ENCODE data around the gene MAP3K8. TPM values are rescaled to one million over a fixed set of nuclear protein-coding genes. Genes with fewer than 3 reads are reported as not detected.

MAP3K8 gene
- total and polyA plus RNA-seq, 2 of the 8 experiments (the other 6 are each of a cell fraction or from before 2014, with no cell fraction given) = 5.6 to 6.0 TPM

- Histone ChIP-seq H3K4me3 (ENCODE audit: extremely low read depth in 1 of 4, insufficient read depth in 2 of 4, low read depth in 3 of 4, low read length in 4 of 4) (no peak overlapping the region), H2AFZ (ENCODE audit: low read length) (no peak overlapping the region), H2BK120ac (replicated peaks; ENCODE audit: low read depth, low read length) (no peak overlapping the region), H3K36me3 (ENCODE audit: control insufficient read depth in 2 of 4, insufficient read depth in 4 of 4, low read length in 3 of 4) (no peaks in the 10 kb centered on the region), H2AK5ac (ENCODE audit: low read depth, low read length) (no peak overlapping the region), H4K8ac (ENCODE audit: extremely low read depth, insufficient read depth, low read length) (no peak overlapping the region), H3K23ac (ENCODE audit: insufficient read length) (no peak overlapping the region), H3K4ac (replicated peaks; ENCODE audit: insufficient read length, low read depth, low read length) (no peak overlapping the region), H3K4me2 (ENCODE audit: insufficient read depth in 1 of 2, low read depth in 2 of 2, low read length in 2 of 2) (no peak overlapping the region), H3K9ac (replicated peaks in 1 of 4; ENCODE audit: extremely low read depth in 1 of 4, low read depth in 3 of 4, low read length in 3 of 4) (no peak overlapping the region), H2BK20ac (ENCODE audit: low read length) (no peak overlapping the region), H2BK15ac (ENCODE audit: low read length) (no peak overlapping the region), H3K4me1 (replicated peaks in 1 of 4; ENCODE audit: control insufficient read depth in 3 of 4, insufficient read depth in 4 of 4, low read length in 3 of 4) (peaks cover 0 to 2% (median 0%) of the 10 kb centered on the region in 4 experiments; a peak in 3 of 7 replicates), H4K91ac (replicated peaks; ENCODE audit: insufficient read length, low read length) (no peak overlapping the region), H3K14ac (ENCODE audit: insufficient read length) (no peak overlapping the region), H3K23me2 (ENCODE audit: low read depth, low read length) (no peaks in the 10 kb centered on the region), H3K56ac (replicated peaks; ENCODE audit: insufficient read length, low read depth, low read length) (no peak overlapping the region), H2BK12ac (ENCODE audit: low read depth, low read length) (no peak overlapping the region), H3K18ac (ENCODE audit: extremely low read depth, low read length) (no peak overlapping the region), H3K79me1 (ENCODE audit: low read depth, low read length) (no peaks in the 10 kb centered on the region), H3K27ac (ENCODE audit: low read depth, low read length) (no peak overlapping the region), H3K79me2 (ENCODE audit: control insufficient read depth in 1 of 2, insufficient read depth in 2 of 2, low read length in 2 of 2) (no peaks in the 10 kb centered on the region), H2BK5ac (ENCODE audit: low read depth, low read length) (no peak overlapping the region), H3K9me3 (ENCODE audit: insufficient read depth in 2 of 2, low read depth in 1 of 2, low read length in 1 of 2) (no peaks in the 10 kb centered on the region), H3K27me3 (replicated peaks in 1 of 4; ENCODE audit: control insufficient read depth in 3 of 4, extremely low read depth in 1 of 4, insufficient read depth in 3 of 4, low read length in 3 of 4) (no peaks in the 10 kb centered on the region), H4K5ac (ENCODE audit: insufficient read length, low read depth, low read length) (no peak overlapping the region), H4K20me1 (replicated peaks in 1 of 2; ENCODE audit: control insufficient read depth in 1 of 2, insufficient read depth in 2 of 2, low read length in 2 of 2) (no peaks in the 10 kb centered on the region)
- ChIA-PET CTCF (ENCODE audit: partially characterized antibody) (interaction anchor here (0.7 kb wide), 1 partner anchor 9 kb away, joined by 4 read pairs; no protein-coding TSS in a partner anchor), POLR2A (ENCODE audit: partially characterized antibody) (no interaction called here)
- FAIRE-seq = no peak
- DNase-seq (ENCODE audit: low read depth in 1 of 2, low spot score in 2 of 2) = no peak
- TF ChIP-seq TCF12 (IDR thresholded peaks at IDR 0.05; ENCODE audit: low read depth, low read length) (no peak), EZH2 (IDR thresholded peaks at IDR 0.05; ENCODE audit: low read depth, low read length, severe bottlenecking) (no peak), JUND (IDR thresholded peaks at IDR 0.05; ENCODE audit: low read length) (no peak), SIX5 (IDR thresholded peaks at IDR 0.05; ENCODE audit: low read depth, low read length) (no peak)
- 91% methylated on average over 10 of the region's 10 CpGs; no CpG with 5 or more reads in 1 of the 2 experiments for whole genome bisulfite sequencing, 2 experiments (ENCODE audit: extremely low coverage in 1 of 2, insufficient coverage in 1 of 2, insufficient read length in 1 of 2, insufficient replicate concordance in 2 of 2, low coverage in 1 of 2, low lambda C conversion rate in 2 of 2, missing lambda C conversion rate in 1 of 2)
Observed at GRCh38 chr10:30503700-30504266, 69.8 kb downstream of the MAP3K8 start.

Measured in H1 (cell line).